ENCODE measurements around the gene FBXW7.

The FBXW7 gene

GRCh38 chr4:152389359-152389758, 146.5 kb downstream of the FBXW7 start:
- no peak overlapping the region for H4K8ac ChIP-seq (ENCODE audit: low read depth, low read length)
- H3K4me3 ChIP-seq (ENCODE audit: low read depth, low read length) = no peak overlapping the region
- H3K9ac ChIP-seq (ENCODE audit: low read length) = no peak overlapping the region
- no peak overlapping the region for H2BK5ac ChIP-seq (ENCODE audit: low read depth, low read length, poor library complexity)
- no peak overlapping the region for H4K12ac ChIP-seq (ENCODE audit: low read depth, low read length)
- H4K91ac ChIP-seq (ENCODE audit: low read depth, low read length) = no peak overlapping the region
- no peaks in the 10 kb centered on the region for H3K36me3 ChIP-seq (ENCODE audit: control insufficient read depth in 1 of 2, insufficient read depth in 2 of 2, low read length in 2 of 2)
- H2BK120ac ChIP-seq (ENCODE audit: insufficient read depth, low read length, poor library complexity) = no peak overlapping the region
- H3K79me1 ChIP-seq (ENCODE audit: low read length) = no peaks in the 10 kb centered on the region
- H3K27ac ChIP-seq (ENCODE audit: low read depth, low read length) = no peak overlapping the region
- H3K79me2 ChIP-seq (ENCODE audit: control insufficient read depth, insufficient read depth, low read length, poor library complexity) = no peaks in the 10 kb centered on the region
- H3K23ac ChIP-seq (ENCODE audit: low read length) = no peak overlapping the region
- H3K4ac ChIP-seq (ENCODE audit: low read depth, low read length) = no peak overlapping the region
- no peaks in the 10 kb centered on the region for H3K9me3 ChIP-seq (ENCODE audit: insufficient read depth, low read depth, low read length)
- DNase-seq = no peak
- no peak overlapping the region for H2BK12ac ChIP-seq (ENCODE audit: low read length)
- WGBS (ENCODE audit: extremely low coverage, insufficient coverage, insufficient read length) = no CpG with 5 or more reads among the region's 2 CpGs
- H3K18ac ChIP-seq (ENCODE audit: low read length) = no peak overlapping the region
- H2AFZ ChIP-seq (ENCODE audit: insufficient read depth, low read length, poor library complexity) = no peak overlapping the region
- H3K4me1 ChIP-seq (ENCODE audit: control insufficient read depth in 1 of 2, insufficient read depth in 2 of 2, low read length in 2 of 2) = no peaks in the 10 kb centered on the region
- no peaks in the 10 kb centered on the region for H3K27me3 ChIP-seq (ENCODE audit: insufficient read depth, low read length)
- H3K4me2 ChIP-seq (ENCODE audit: low read length) = no peak overlapping the region
- H2AK5ac ChIP-seq (ENCODE audit: low read length) = no peak overlapping the region
- no peak overlapping the region for H3K14ac ChIP-seq (ENCODE audit: low read length)

GRCh38 chr4:152385551-152385950, 150.3 kb downstream of the FBXW7 start:
- H4K8ac ChIP-seq (ENCODE audit: low read depth, low read length) = no peak overlapping the region
- no peaks in the 10 kb centered on the region for H3K27me3 ChIP-seq (ENCODE audit: insufficient read depth, low read length)
- H3K4ac ChIP-seq (ENCODE audit: low read depth, low read length) = no peak overlapping the region
- no peaks in the 10 kb centered on the region for H3K79me1 ChIP-seq (ENCODE audit: low read length)
- H3K4me1 ChIP-seq (ENCODE audit: control insufficient read depth in 1 of 2, insufficient read depth in 2 of 2, low read length in 2 of 2) = no peaks in the 10 kb centered on the region
- no peak overlapping the region for H2BK5ac ChIP-seq (ENCODE audit: low read depth, low read length, poor library complexity)
- H3K36me3 ChIP-seq (ENCODE audit: control insufficient read depth in 1 of 2, insufficient read depth in 2 of 2, low read length in 2 of 2) = no peaks in the 10 kb centered on the region
- no peak overlapping the region for H3K18ac ChIP-seq (ENCODE audit: low read length)
- no peak overlapping the region for H3K14ac ChIP-seq (ENCODE audit: low read length)
- H2BK12ac ChIP-seq (ENCODE audit: low read length) = no peak overlapping the region
- no peak overlapping the region for H4K91ac ChIP-seq (ENCODE audit: low read depth, low read length)
- no peak overlapping the region for H2AFZ ChIP-seq (ENCODE audit: insufficient read depth, low read length, poor library complexity)
- no peak overlapping the region for H3K4me3 ChIP-seq (ENCODE audit: low read depth, low read length)
- no peak overlapping the region for H2AK5ac ChIP-seq (ENCODE audit: low read length)
- no peak overlapping the region for H3K4me2 ChIP-seq (ENCODE audit: low read length)
- no peak overlapping the region for H3K23ac ChIP-seq (ENCODE audit: low read length)
- no peak overlapping the region for H3K27ac ChIP-seq (ENCODE audit: low read depth, low read length)
- no peaks in the 10 kb centered on the region for H3K79me2 ChIP-seq (ENCODE audit: control insufficient read depth, insufficient read depth, low read length, poor library complexity)
- H2BK120ac ChIP-seq (ENCODE audit: insufficient read depth, low read length, poor library complexity) = no peak overlapping the region
- peak in 1 of 2 donors; percentile 26 for DNase-seq
- WGBS (ENCODE audit: extremely low coverage, insufficient coverage, insufficient read length) = no CpG with 5 or more reads among the region's 1 CpG
- H3K9me3 ChIP-seq (ENCODE audit: insufficient read depth, low read depth, low read length) = no peaks in the 10 kb centered on the region
- no peak overlapping the region for H4K12ac ChIP-seq (ENCODE audit: low read depth, low read length)
- H3K9ac ChIP-seq (ENCODE audit: low read length) = no peak overlapping the region

- Histone ChIP-seq H3K4me1 (ENCODE audit: control insufficient read depth in 1 of 2, insufficient read depth in 2 of 2, low read length in 2 of 2) (no peaks in the 10 kb centered on the region), H3K9me3 (ENCODE audit: insufficient read depth, low read depth, low read length) (no peaks in the 10 kb centered on the region), H3K79me2 (ENCODE audit: control insufficient read depth, insufficient read depth, low read length, poor library complexity) (no peaks in the 10 kb centered on the region), H4K8ac (ENCODE audit: low read depth, low read length) (no peak overlapping the region), H4K12ac (ENCODE audit: low read depth, low read length) (no peak overlapping the region), H3K23ac (ENCODE audit: low read length) (no peak overlapping the region), H3K27ac (ENCODE audit: low read depth, low read length) (no peak overlapping the region), H2BK120ac (ENCODE audit: insufficient read depth, low read length, poor library complexity) (no peak overlapping the region), H3K79me1 (ENCODE audit: low read length) (no peaks in the 10 kb centered on the region), H3K27me3 (ENCODE audit: insufficient read depth, low read length) (no peaks in the 10 kb centered on the region), H3K4ac (ENCODE audit: low read depth, low read length) (no peak overlapping the region), H4K91ac (ENCODE audit: low read depth, low read length) (no peak overlapping the region), H3K36me3 (ENCODE audit: control insufficient read depth in 1 of 2, insufficient read depth in 2 of 2, low read length in 2 of 2) (no peaks in the 10 kb centered on the region), H2BK5ac (ENCODE audit: low read depth, low read length, poor library complexity) (no peak overlapping the region), H2AFZ (ENCODE audit: insufficient read depth, low read length, poor library complexity) (no peak overlapping the region), H3K18ac (ENCODE audit: low read length) (no peak overlapping the region), H3K4me2 (ENCODE audit: low read length) (no peak overlapping the region), H3K9ac (ENCODE audit: low read length) (no peak overlapping the region), H2AK5ac (ENCODE audit: low read length) (no peak overlapping the region), H3K4me3 (ENCODE audit: low read depth, low read length) (no peak overlapping the region), H3K14ac (ENCODE audit: low read length) (no peak overlapping the region), H2BK12ac (ENCODE audit: low read length) (no peak overlapping the region)
- no CpG with 5 or more reads among the region's 4 CpGs for WGBS (ENCODE audit: extremely low coverage, insufficient coverage, insufficient read length)
- DNase-seq = no peak
Observed at GRCh38 chr4:152382057-152382785, 153.7 kb downstream of the FBXW7 start.

GRCh38 chr4:152380919-152381318, 155.0 kb downstream of the FBXW7 start:
- Histone ChIP-seq H3K27ac (ENCODE audit: low read depth, low read length) (no peak overlapping the region), H2AK5ac (ENCODE audit: low read length) (no peak overlapping the region), H2BK120ac (ENCODE audit: insufficient read depth, low read length, poor library complexity) (no peak overlapping the region), H3K9ac (ENCODE audit: low read length) (no peak overlapping the region), H3K27me3 (ENCODE audit: insufficient read depth, low read length) (no peaks in the 10 kb centered on the region), H2BK5ac (ENCODE audit: low read depth, low read length, poor library complexity) (no peak overlapping the region), H4K8ac (ENCODE audit: low read depth, low read length) (no peak overlapping the region), H3K36me3 (ENCODE audit: control insufficient read depth in 1 of 2, insufficient read depth in 2 of 2, low read length in 2 of 2) (no peaks in the 10 kb centered on the region), H2BK12ac (ENCODE audit: low read length) (no peak overlapping the region), H2AFZ (ENCODE audit: insufficient read depth, low read length, poor library complexity) (no peak overlapping the region), H3K79me1 (ENCODE audit: low read length) (no peaks in the 10 kb centered on the region), H3K18ac (ENCODE audit: low read length) (no peak overlapping the region), H4K12ac (ENCODE audit: low read depth, low read length) (no peak overlapping the region), H3K4me2 (ENCODE audit: low read length) (no peak overlapping the region), H3K4ac (ENCODE audit: low read depth, low read length) (no peak overlapping the region), H3K4me3 (ENCODE audit: low read depth, low read length) (no peak overlapping the region), H3K23ac (ENCODE audit: low read length) (no peak overlapping the region), H3K4me1 (ENCODE audit: control insufficient read depth in 1 of 2, insufficient read depth in 2 of 2, low read length in 2 of 2) (no peaks in the 10 kb centered on the region), H4K91ac (ENCODE audit: low read depth, low read length) (no peak overlapping the region), H3K14ac (ENCODE audit: low read length) (no peak overlapping the region), H3K9me3 (ENCODE audit: insufficient read depth, low read depth, low read length) (no peaks in the 10 kb centered on the region), H3K79me2 (ENCODE audit: control insufficient read depth, insufficient read depth, low read length, poor library complexity) (no peaks in the 10 kb centered on the region)
- DNase-seq = no peak
- WGBS (ENCODE audit: extremely low coverage, insufficient coverage, insufficient read length) = no CpG with 5 or more reads among the region's 2 CpGs
